Fibroblast of the aortic adventitia (primary cell): ENCODE data around the gene TRRAP. TPM values are rescaled to one million over a fixed set of nuclear protein-coding genes. Genes with fewer than 3 reads are reported as not detected.

ENCODE experiments used
- DNase-seq: peaks from one replicate; pipeline ENCODE4 v3.0.0-alpha.2; 2010; ENCODE audit warnings: low read depth
- H3K4me3 ChIP-seq: 2 replicates; pipeline ENCODE4 v1.5.1; 2011; ENCODE audit warnings: low read depth, mild to moderate bottlenecking, control low read depth, low read length, moderate library complexity
- total RNA-seq: library from RNA; depleted of rRNA; stranded (reverse); fragments of >200 nt; gene quantifications from 2 replicates; pipeline ENCODE4 v1.2.3, GENCODE V29; 2012; ENCODE audit warnings: low replicate concordance
- TF ChIP-seq, protein P1 (sequence below): IDR thresholded peaks from 2 replicates; pipeline ENCODE4 v1.5.1; 2011; ENCODE audit warnings: mild to moderate bottlenecking, low read length, control low read depth, inconsistent platforms; ENCODE audit not compliant: insufficient read depth

Gene TRRAP
- total RNA-seq, 1 donor = 17.4 TPM

DNA sequence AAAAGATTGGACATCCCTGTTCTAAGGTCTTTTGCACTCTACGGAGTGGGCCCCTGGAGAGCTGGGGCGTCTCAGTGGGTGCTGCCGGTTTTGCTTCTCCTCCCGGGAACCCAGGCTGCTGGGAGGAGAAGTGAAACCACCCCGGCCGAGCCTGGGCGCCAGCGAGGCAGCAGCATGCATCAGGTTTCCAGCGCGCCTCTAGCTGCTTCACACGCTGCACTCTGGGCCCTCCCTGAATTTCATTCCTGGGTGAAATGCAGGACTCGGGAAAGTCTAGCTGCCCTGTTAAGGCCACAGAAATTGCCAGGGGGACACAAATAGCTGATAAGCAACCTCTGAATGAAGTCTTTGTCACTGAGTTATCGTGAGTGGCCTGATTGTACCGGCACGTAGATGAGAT lies 127.4 kb downstream of the TRRAP start:
- TF ChIP-seq, protein P1, sequence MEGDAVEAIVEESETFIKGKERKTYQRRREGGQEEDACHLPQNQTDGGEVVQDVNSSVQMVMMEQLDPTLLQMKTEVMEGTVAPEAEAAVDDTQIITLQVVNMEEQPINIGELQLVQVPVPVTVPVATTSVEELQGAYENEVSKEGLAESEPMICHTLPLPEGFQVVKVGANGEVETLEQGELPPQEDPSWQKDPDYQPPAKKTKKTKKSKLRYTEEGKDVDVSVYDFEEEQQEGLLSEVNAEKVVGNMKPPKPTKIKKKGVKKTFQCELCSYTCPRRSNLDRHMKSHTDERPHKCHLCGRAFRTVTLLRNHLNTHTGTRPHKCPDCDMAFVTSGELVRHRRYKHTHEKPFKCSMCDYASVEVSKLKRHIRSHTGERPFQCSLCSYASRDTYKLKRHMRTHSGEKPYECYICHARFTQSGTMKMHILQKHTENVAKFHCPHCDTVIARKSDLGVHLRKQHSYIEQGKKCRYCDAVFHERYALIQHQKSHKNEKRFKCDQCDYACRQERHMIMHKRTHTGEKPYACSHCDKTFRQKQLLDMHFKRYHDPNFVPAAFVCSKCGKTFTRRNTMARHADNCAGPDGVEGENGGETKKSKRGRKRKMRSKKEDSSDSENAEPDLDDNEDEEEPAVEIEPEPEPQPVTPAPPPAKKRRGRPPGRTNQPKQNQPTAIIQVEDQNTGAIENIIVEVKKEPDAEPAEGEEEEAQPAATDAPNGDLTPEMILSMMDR = no peak
- DNase-seq = no peak
- H3K4me3 ChIP-seq = no peak overlapping the region

DNA sequence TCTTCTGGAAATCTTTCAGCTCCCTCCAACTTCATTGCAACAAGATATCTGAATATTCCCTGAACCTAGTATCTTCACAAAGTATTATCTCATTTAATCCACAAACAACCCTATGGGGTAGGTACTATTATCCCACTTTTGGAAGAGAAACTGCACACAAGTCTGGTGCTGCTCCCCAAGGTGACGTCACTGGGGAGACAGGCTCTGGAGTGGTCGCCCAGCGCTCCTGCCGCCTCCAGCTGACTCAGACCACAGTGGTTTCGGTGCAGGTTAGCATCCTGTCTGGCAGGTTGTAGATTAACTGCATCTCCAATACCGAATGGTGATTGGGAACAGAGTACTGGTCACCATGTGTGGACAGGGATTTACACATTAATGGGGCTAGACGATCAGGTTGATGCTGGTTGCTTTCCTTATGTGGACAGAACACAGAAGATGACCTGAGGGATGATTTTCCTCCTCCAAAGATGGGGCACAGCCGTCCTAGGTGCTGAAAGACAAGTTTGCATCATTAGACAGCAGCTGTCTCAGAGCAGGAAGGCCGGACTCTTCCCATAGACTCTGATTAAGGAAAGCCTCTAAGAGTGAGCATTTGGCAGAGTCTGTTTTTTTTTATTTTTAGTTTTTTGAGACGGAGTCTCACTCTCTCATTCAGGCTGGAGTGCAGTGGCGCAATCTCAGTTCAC lies 128.6 kb downstream of the TRRAP start:
- DNase-seq = no peak
- H3K4me3 ChIP-seq = no peak overlapping the region
- TF ChIP-seq, protein P1 = no peak

DNA sequence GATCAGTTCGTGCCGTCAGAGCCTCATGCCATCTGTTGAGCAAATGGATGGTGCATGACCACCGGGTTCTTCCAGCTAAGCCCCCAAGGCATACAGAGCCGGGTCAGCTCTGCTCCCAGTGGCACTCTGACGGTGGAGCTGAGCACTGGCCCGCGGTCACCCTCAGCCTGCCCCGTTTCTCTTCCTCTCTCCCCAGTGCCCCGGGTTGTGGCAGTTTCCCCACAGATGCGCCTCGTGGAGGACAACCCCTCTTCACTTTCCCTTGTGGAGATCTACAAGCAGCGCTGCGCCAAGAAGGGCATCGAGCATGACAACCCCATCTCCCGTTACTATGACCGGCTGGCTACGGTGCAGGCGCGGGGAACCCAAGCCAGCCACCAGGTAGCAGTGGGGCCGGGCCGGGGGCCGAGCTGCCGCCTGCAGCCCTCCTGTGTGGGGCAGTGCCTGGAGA lies 129.9 kb downstream of the TRRAP start:
- DNase-seq = no peak
- TF ChIP-seq, protein P1 = no peak
- no peak overlapping the region for H3K4me3 ChIP-seq

DNA sequence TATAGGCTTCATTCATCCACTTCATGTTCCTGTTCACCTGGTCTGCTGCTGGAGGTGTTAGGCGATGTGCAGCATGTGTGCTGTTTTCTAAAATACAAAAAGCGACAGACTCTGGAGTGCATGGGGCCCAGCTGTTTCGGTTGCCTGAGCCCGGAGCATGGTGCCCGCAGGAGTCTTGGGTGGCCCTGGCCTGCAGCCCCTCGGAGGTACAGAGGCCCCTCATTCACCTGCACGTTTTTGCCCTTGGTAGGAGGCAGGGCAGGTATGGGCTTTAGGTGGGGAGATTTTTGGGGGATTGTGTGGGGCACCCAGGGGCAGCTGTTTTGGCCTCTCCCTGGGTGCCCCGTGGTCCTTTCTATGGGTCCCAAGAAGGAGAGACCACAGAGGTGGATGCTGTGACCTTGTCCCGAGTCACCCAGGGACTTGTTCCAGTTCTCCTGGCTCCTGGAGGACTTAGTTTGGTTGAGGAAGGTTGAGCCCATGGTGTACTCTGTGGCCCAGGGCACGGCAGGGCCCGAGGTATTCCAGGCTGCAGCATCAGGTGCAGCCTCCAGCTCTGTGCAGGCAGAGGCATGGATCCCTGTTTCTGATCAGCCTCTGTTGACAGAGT lies 130.7 kb downstream of the TRRAP start:
- no peak for DNase-seq
- TF ChIP-seq, protein P1 = no peak
- no peak overlapping the region for H3K4me3 ChIP-seq

DNA sequence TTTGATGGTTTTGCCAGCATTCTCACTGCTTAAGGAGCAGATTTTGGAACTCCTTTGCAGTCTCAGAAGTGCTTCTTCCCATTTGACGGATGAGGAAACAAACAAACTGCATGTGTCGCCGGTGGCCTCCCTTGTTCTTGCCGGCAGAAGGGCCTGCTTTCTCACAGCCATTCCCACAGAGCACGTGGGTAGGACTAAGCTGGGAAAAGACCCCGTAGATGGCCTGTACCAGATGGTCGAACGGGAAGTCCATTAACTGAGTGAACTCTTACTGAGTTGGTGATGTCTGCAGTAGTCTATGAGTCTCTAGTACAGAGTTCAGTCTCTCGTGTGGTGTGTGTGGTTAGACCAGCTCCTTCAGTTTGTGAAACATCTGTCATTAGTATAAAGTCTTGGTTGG lies 131.9 kb downstream of the TRRAP start:
- TF ChIP-seq, protein P1 = no peak
- no peak overlapping the region for H3K4me3 ChIP-seq
- DNase-seq = no peak

DNA sequence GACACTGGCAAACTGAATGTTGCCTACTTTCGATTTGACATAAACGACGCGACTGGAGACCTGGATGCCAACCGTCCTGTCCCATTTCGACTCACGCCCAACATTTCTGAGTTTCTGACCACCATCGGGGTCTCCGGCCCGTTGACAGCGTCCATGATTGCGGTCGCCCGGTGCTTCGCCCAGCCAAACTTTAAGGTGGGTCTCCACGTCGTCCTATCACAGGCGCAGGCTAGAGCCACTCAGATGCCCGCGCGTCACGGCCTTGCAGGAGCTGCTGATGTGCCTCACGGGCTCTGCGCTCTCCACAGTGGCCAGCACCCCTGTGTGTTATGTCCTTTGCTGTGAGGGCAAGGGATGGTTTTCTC lies 133.0 kb downstream of the TRRAP start:
- TF ChIP-seq, protein P1 = no peak
- DNase-seq = no peak
- no peak overlapping the region for H3K4me3 ChIP-seq
